Osteoblast (primary cell): ENCODE results near the gene TGM1. TPM values are rescaled to one million over a fixed set of nuclear protein-coding genes. Genes with fewer than 3 reads are reported as not detected.

Experiments
- DNase-seq: peaks from one replicate; pipeline ENCODE4 v3.0.0; 2011; ENCODE audit warnings: low spot score, mixed read lengths; ENCODE audit not compliant: insufficient read length; ENCODE audit errors: missing footprints
- H2AFZ ChIP-seq: 2 replicates; pipeline ENCODE4 v1.6.0; 2011; ENCODE audit warnings: mild to moderate bottlenecking, low read length
- H3K27ac ChIP-seq: 2 replicates; pipeline ENCODE4 v1.5.1; 2011; ENCODE audit warnings: mild to moderate bottlenecking, low read depth, low read length, moderate library complexity
- H3K27me3 ChIP-seq: 2 replicates; pipeline ENCODE4 v1.6.0; 2012; ENCODE audit warnings: mild to moderate bottlenecking, control low read depth, inconsistent platforms, low read length, moderate library complexity; ENCODE audit not compliant: insufficient read depth
- H3K36me3 ChIP-seq: 2 replicates; pipeline ENCODE4 v1.5.1; 2011; ENCODE audit warnings: mild to moderate bottlenecking, low read length, control low read depth, moderate library complexity; ENCODE audit not compliant: insufficient read depth
- H3K4me1 ChIP-seq: 2 replicates; pipeline ENCODE4 v1.5.1; 2011; ENCODE audit warnings: mild to moderate bottlenecking, low read length, control low read depth, moderate library complexity; ENCODE audit not compliant: insufficient read depth
- H3K4me2 ChIP-seq: 2 replicates; pipeline ENCODE4 v1.6.0; 2011; ENCODE audit warnings: mild to moderate bottlenecking, low read length; ENCODE audit not compliant: insufficient read depth
- H3K4me3 ChIP-seq: fragments of 200-600 bp; sonication (generic); 3 replicates; pipeline ENCODE4 v1.5.1; 2012; ENCODE audit warnings: mild to moderate bottlenecking, low read length, inconsistent platforms; ENCODE audit not compliant: insufficient read depth
- H3K79me2 ChIP-seq: 2 replicates; pipeline ENCODE4 v1.6.0; 2012; ENCODE audit warnings: mild to moderate bottlenecking, low read length, control low read depth, inconsistent platforms; ENCODE audit not compliant: insufficient read depth
- H3K9me3 ChIP-seq: 2 replicates; pipeline ENCODE4 v1.5.1; 2011; ENCODE audit warnings: low read depth, low read length, control low read depth
- H4K20me1 ChIP-seq: 2 replicates; pipeline ENCODE4 v1.6.0; 2012; ENCODE audit warnings: mild to moderate bottlenecking, low read length, control low read depth; ENCODE audit not compliant: insufficient read depth
- total RNA-seq: library from RNA; depleted of rRNA; stranded (reverse); fragments of >200 nt; gene quantifications from 2 replicates; pipeline ENCODE4 v1.2.3, GENCODE V29; 2012
- TF ChIP-seq, protein P1 (sequence below): IDR thresholded peaks from 2 replicates; pipeline ENCODE4 v1.5.1; 2011; ENCODE audit warnings: mild to moderate bottlenecking, low read depth, low read length, moderate library complexity; ENCODE audit errors: extremely low read depth

TGM1 gene
- total RNA-seq, 1 donor = 0.36 TPM

DNA sequence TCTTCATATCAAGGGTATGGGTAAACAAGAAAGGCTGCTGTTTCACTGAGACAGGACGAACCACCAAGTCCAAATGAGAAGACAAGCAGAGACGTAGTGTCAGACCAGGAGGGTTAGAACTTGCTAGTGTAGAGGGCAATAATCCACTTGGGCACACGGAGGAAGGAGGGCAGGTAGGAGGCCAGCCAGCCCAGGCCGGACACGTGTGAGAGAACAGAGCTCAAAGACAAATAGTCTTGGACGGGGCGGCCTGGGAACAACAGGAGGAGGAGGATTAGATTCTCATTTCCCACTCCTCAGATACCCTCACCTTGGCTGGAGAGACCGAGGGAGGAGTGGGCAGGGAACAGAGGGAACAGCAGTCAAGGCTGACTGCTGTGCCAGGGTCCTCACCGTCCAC, 27.8 kb upstream of the TGM1 start:
- Histone ChIP-seq H3K9me3 (no peaks in the 10 kb centered on the region), H3K79me2 (no peaks in the 10 kb centered on the region), H3K36me3 (peaks cover 39% of the 10 kb centered on the region), H3K27ac (no peak overlapping the region), H4K20me1 (no peaks in the 10 kb centered on the region), H3K4me3 (no peak overlapping the region), H3K4me2 (no peak overlapping the region), H3K4me1 (no peaks in the 10 kb centered on the region), H3K27me3 (no peaks in the 10 kb centered on the region), H2AFZ (no peak overlapping the region)
- TF ChIP-seq, protein P1, sequence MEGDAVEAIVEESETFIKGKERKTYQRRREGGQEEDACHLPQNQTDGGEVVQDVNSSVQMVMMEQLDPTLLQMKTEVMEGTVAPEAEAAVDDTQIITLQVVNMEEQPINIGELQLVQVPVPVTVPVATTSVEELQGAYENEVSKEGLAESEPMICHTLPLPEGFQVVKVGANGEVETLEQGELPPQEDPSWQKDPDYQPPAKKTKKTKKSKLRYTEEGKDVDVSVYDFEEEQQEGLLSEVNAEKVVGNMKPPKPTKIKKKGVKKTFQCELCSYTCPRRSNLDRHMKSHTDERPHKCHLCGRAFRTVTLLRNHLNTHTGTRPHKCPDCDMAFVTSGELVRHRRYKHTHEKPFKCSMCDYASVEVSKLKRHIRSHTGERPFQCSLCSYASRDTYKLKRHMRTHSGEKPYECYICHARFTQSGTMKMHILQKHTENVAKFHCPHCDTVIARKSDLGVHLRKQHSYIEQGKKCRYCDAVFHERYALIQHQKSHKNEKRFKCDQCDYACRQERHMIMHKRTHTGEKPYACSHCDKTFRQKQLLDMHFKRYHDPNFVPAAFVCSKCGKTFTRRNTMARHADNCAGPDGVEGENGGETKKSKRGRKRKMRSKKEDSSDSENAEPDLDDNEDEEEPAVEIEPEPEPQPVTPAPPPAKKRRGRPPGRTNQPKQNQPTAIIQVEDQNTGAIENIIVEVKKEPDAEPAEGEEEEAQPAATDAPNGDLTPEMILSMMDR = no peak
- no peak for DNase-seq

DNA sequence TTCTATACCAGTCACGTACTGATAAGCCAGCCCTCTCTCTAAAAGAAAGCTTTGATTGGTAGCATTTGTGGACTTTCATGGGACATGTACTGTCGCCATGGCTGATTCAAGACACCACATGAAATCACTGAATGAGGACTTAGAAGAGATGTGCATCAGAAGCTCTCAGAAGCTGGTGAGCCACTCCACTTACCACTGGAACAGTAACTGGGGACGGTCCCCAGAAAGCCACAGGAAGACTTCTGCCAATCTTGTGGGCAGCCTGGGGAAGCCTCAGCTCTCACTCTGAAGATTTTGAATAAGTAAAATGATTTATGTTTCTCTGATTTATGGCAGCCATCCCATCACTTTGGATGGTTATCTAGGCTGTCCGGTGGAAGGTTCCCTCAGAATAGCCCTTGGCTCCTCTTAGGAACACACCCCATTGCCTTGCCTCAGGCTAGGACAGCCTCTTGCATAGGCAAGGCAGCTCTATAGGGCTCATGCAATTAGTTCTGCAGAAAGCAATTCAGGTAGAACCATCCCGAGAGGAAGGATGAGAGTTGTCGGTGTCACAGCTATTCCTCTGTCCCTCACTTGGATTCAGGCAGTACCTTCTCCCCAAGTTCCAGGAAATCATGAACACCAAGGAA, 26.8 kb upstream of the TGM1 start:
- H2AFZ ChIP-seq = no peak overlapping the region
- TF ChIP-seq, protein P1 = no peak

DNA sequence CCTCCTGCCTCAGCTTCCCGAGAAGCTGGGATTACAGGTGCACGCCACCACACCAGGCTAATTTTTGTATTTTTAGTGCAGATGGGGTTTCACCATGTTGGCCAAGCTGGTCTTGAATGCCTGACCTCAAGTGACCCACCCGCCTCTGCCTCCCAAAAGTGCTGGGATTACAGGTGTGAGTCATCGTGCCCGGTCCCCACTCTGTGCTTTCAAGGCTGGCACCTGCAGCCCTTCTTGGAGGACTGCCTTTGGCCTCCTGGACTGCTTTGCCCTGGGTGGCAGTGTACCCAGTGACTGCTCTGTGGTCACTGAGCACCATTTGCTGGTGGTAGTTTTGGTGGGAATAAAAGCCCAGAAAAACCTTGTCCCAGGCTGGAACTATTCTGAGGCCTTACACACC, 24.0 kb upstream of the TGM1 start:
- H3K36me3 ChIP-seq = peaks cover 22% of the 10 kb centered on the region
- H4K20me1 ChIP-seq = no peaks in the 10 kb centered on the region
- no peak overlapping the region for H2AFZ ChIP-seq
- H3K4me2 ChIP-seq = no peak overlapping the region
- no peaks in the 10 kb centered on the region for H3K27me3 ChIP-seq
- no peak for DNase-seq
- H3K4me3 ChIP-seq = no peak overlapping the region
- TF ChIP-seq, protein P1 = no peak
- no peaks in the 10 kb centered on the region for H3K79me2 ChIP-seq
- no peak overlapping the region for H3K27ac ChIP-seq
- H3K9me3 ChIP-seq = no peaks in the 10 kb centered on the region
- no peaks in the 10 kb centered on the region for H3K4me1 ChIP-seq

More for the DNA sequence above, 26.8 kb upstream of the TGM1 start:
- Histone ChIP-seq H3K27ac (no peak overlapping the region), H4K20me1 (no peaks in the 10 kb centered on the region), H3K9me3 (no peaks in the 10 kb centered on the region), H3K4me2 (no peak overlapping the region), H3K27me3 (no peaks in the 10 kb centered on the region), H3K36me3 (peaks cover 33% of the 10 kb centered on the region), H3K4me1 (no peaks in the 10 kb centered on the region), H3K4me3 (no peak overlapping the region), H3K79me2 (no peaks in the 10 kb centered on the region)
- no peak for DNase-seq

DNA sequence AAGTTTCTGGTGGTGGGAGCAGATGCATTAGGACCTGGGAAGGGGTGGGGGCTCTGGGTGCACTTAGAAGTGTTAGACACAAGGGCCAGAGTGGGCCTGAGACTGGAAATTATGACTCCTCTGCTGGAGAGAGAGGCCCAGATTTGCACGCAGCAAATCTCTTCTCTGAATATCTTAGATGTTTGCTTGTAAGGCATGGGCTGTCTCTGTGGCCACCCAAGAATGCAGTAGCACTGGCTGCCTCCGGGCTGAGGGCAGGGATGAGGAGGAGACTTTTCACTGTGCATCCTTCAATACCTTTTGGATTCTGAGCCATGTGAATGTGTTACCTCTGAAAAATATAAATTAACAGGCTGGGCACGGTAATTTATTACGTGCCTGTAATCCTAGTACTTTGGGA, 22.4 kb upstream of the TGM1 start:
- Histone ChIP-seq H3K4me3 (no peak overlapping the region), H3K4me2 (no peak overlapping the region)
- DNase-seq = no peak

More for the DNA sequence above, 22.4 kb upstream of the TGM1 start:
- no peak overlapping the region for H2AFZ ChIP-seq
- H3K79me2 ChIP-seq = no peaks in the 10 kb centered on the region
- peaks cover 10% of the 10 kb centered on the region for H3K36me3 ChIP-seq
- no peaks in the 10 kb centered on the region for H3K9me3 ChIP-seq
- no peaks in the 10 kb centered on the region for H4K20me1 ChIP-seq
- no peak overlapping the region for H3K27ac ChIP-seq
- H3K27me3 ChIP-seq = no peaks in the 10 kb centered on the region
- H3K4me1 ChIP-seq = peaks cover 4% of the 10 kb centered on the region
- TF ChIP-seq, protein P1 = no peak
